Measurements from ENCODE around the gene RGS14. TPM values are rescaled to one million over a fixed set of nuclear protein-coding genes. Genes with fewer than 3 reads are reported as not detected.

RGS14 gene
- total RNA-seq, 4 donors from 2014 or later: 19.4 to 41.0 (median 23.3) TPM

DNA sequence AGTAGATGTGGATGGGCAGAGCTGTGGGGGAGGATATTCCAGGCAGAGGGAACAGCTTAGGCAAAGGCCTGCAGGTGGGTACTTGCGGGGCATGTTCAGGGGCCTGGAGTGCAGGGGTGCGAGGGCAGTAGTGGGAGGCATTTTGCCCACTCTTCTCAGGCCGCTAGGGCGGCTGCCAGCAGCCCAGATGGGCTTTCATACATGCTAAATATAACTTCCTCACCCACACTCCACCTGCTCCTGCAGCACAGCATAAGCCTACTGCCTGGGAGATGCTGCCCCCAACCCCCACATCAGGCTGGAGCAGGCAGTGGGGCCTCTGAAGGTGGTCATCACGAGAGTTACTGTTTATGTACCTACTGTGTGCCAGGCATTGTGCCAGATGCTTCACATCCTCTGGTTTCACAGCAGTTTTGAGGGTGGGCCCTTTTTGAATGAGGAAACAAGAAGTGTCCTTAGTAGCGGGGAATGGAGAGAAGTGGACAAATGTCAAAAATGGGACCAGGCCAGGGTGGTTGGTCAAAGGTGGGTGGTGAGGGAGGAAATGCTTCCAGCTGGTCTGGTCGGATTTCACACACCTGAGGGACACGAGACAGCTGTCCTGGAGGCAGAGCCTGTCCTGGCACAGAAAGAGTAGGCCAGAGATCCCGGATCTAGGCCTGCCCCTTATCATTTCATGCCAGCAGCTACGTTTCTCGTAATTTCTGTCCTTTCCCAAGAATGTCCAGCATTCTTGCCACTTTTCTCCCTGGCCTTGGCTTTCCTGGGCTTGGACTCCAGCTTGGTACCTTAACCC is 12.1 kb downstream of the RGS14 start:
- DNase-seq: no peak
- H3K4me1 ChIP-seq: peaks cover 3 to 31% (median 17%) of the 10 kb centered on the region in 4 donors
- H3K9me3 ChIP-seq: no peaks in the 10 kb centered on the region
- peak overlapping the region in 3 of 4 donors; percentile 27 to 79 (median 39) for H3K27ac ChIP-seq
- H3K27me3 ChIP-seq: no peaks in the 10 kb centered on the region
- H3K4me3 ChIP-seq: no peak overlapping the region
- H3K36me3 ChIP-seq: no peaks in the 10 kb centered on the region
- no peak for TF ChIP-seq POLR2A (IDR thresholded peaks at IDR 0.05)
- no peak for TF ChIP-seq CTCF (IDR thresholded peaks at IDR 0.05)

GRCh38 chr5:177370488-177371119 is 12.9 kb downstream of the RGS14 start:
- Histone ChIP-seq H3K27me3 (no peaks in the 10 kb centered on the region), H3K4me1 (peaks cover 3 to 29% (median 17%) of the 10 kb centered on the region in 4 donors), H3K4me3 (peak overlapping the region; percentile 26 to 61 (median 46)), H3K36me3 (no peaks in the 10 kb centered on the region), H3K9me3 (no peaks in the 10 kb centered on the region), H3K27ac (peak overlapping the region; percentile 39 to 79 (median 66))
- DNase-seq: peak; percentile 48 to 93 (median 85)
- TF ChIP-seq CTCF (IDR thresholded peaks at IDR 0.05) (peak in 5 of 6 experiments; percentile 23 to 74 (median 64)), POLR2A (IDR thresholded peaks at IDR 0.05) (no peak)

GRCh38 chr5:177371120-177372033 is 13.7 kb downstream of the RGS14 start:
- no peaks in the 10 kb centered on the region for H3K9me3 ChIP-seq
- peak overlapping the region; percentile 39 to 79 (median 66) for H3K27ac ChIP-seq
- no peaks in the 10 kb centered on the region for H3K36me3 ChIP-seq
- no peak for DNase-seq
- H3K4me3 ChIP-seq: peak overlapping the region; percentile 26 to 61 (median 46)
- H3K27me3 ChIP-seq: no peaks in the 10 kb centered on the region
- TF ChIP-seq POLR2A (IDR thresholded peaks at IDR 0.05) (no peak), CTCF (IDR thresholded peaks at IDR 0.05) (no peak)
- H3K4me1 ChIP-seq: peaks cover 3 to 21% (median 17%) of the 10 kb centered on the region in 4 donors

DNA sequence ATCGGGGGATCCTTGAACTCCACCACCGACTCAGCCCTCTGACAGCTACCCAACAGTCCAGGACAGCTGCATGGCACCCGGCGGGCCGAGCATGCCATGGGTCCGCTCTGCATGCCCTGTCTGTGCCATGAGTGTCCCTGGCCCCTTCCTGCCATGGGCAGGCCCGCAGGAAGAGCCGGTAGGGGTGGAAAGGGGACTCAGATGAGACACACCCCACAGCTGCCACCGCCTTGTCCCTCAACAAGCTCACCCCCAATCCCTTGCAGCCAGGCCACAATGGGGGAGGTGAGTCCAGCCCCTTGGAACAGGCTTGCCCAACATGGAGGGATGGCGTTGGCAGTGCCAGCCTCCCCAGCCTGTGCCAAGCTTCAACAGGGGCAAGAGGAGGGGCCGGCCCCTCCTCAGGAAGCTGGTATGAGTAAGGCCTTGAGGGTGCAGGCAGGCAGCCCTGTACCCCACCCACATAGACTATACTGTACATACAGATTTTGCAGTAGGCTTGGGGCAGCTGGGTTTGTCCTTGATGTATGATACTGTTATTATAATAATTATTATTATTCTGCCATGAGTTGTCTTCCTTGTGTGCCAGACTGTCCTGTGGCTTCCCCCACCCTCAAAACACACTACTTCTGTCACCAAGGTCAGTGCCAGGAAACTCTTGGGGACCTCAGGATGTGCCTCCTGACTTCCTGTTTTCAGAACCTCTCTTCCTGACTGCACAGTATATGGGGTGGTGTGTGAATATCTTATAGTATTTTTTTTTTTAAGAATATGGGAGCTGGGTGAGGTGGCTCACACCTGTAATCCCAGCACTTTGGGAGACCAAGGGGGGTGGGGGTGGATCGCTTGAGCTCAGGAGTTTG is 14.5 kb downstream of the RGS14 start:
- peaks cover 3 to 21% (median 14%) of the 10 kb centered on the region in 4 donors for H3K4me1 ChIP-seq
- no peak overlapping the region for H3K4me3 ChIP-seq
- peak overlapping the region in 3 of 4 donors; percentile 29 to 79 (median 77) for H3K27ac ChIP-seq
- no peaks in the 10 kb centered on the region for H3K9me3 ChIP-seq
- H3K27me3 ChIP-seq: no peaks in the 10 kb centered on the region
- TF ChIP-seq CTCF (IDR thresholded peaks at IDR 0.05) (no peak), POLR2A (IDR thresholded peaks at IDR 0.05) (no peak)
- peak in 2 of 3 donors; percentile 57 to 69 for DNase-seq
- no peaks in the 10 kb centered on the region for H3K36me3 ChIP-seq
